ENCODE measurements around the gene PTPRM.

DNA sequence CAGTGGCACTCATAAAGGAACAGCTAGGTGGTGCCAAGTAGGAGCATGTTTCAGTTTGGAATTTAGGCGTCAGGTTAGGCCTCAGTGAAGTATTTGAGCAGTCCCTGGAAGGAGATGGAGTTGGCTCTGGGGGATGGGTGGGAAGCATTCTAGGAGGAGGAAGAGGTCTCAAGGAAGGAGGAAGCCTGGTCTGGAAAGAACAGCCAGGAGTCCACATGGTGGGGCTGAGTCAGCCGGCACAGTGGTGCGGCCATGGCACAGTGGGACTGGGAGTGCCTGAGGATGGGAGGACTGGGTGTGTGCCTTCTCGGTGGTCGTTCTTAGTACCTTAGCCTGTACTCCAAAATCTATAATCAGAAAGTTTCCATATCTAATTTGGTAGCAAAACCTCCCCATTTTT, 373.3 kb downstream of the PTPRM start:
- no peak for TF ChIP-seq POLR2A (IDR thresholded peaks at IDR 0.05)
- TF ChIP-seq, protein P1, sequence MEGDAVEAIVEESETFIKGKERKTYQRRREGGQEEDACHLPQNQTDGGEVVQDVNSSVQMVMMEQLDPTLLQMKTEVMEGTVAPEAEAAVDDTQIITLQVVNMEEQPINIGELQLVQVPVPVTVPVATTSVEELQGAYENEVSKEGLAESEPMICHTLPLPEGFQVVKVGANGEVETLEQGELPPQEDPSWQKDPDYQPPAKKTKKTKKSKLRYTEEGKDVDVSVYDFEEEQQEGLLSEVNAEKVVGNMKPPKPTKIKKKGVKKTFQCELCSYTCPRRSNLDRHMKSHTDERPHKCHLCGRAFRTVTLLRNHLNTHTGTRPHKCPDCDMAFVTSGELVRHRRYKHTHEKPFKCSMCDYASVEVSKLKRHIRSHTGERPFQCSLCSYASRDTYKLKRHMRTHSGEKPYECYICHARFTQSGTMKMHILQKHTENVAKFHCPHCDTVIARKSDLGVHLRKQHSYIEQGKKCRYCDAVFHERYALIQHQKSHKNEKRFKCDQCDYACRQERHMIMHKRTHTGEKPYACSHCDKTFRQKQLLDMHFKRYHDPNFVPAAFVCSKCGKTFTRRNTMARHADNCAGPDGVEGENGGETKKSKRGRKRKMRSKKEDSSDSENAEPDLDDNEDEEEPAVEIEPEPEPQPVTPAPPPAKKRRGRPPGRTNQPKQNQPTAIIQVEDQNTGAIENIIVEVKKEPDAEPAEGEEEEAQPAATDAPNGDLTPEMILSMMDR (IDR thresholded peaks at IDR 0.05), result no peak
